ENCODE measurements around the gene TTLL11. TPM values are rescaled to one million over a fixed set of nuclear protein-coding genes. Genes with fewer than 3 reads are reported as not detected.

The TTLL11 gene
- polyA plus RNA-seq, 1 donor (not counting 4 experiments of a cell fraction or from before 2014, with no cell fraction given): 8.0 TPM

DNA sequence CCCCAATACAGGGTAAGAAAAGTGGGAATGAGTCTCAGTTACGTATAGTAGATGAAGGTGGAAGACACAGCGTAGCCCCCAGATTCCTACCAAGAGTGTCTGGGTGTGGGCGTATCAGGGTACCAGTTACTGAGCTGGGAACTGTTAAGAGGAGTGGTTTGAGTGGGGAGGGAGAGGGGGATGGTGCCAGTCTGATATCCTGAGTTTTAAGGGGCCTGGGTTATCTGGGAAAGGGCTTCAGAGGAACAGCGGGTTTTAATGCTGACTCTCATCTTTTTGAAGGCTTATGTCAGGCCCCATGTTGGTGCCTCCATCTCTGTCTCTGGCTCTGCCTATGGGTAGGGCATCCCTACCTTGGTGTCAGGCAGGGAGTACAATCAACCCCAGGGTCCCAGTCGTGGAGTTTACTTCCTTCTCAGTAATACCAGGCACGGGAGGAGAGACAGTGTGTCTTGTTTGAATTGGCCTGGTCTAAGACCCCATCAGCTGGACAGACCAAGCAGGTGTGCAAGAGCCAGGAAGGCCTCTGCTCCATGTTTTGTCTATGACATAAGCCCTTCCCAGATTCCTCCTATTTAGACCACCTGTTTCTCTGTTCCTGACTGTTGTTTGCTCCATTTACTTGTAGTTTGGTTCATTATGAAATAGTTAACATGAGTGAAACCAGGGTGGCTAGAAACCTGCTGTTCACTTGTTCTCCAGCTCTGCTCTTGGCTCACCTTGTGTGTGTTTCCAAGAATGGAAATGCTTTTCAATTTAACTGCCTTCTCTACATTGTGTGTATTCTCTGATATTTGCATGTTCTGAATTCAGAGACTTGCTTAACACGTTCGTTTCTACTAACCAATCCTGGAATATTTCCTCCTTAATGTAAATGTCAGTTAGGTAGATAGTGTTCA, 316.1 kb downstream of the TTLL11 start:
- Histone ChIP-seq H3K9ac (ENCODE audit: control insufficient read depth, extremely low read depth, insufficient read depth, low read length) (no peak overlapping the region), H3K4me1 (ENCODE audit: control insufficient read depth, extremely low read depth, insufficient read depth, low read length) (no peaks in the 10 kb centered on the region), H3K27ac (ENCODE audit: control insufficient read depth, insufficient read depth, low read length) (no peak overlapping the region), H3K9me3 (ENCODE audit: control insufficient read depth, low read depth, low read length) (no peaks in the 10 kb centered on the region), H4K20me1 (ENCODE audit: control insufficient read depth, extremely low read depth, insufficient read depth, low read length) (no peaks in the 10 kb centered on the region), H3K4me2 (ENCODE audit: control insufficient read depth, extremely low read depth, insufficient read depth, low read depth, low read length) (no peak overlapping the region), H3K9me1 (ENCODE audit: control insufficient read depth, extremely low read depth, insufficient read depth, low read length) (no peaks in the 10 kb centered on the region), H3K27me3 (ENCODE audit: control insufficient read depth, extremely low read depth, insufficient read depth, low read length) (no peaks in the 10 kb centered on the region), H3K79me2 (ENCODE audit: control insufficient read depth, insufficient read depth, low read length) (peaks cover 2% of the 10 kb centered on the region), H2AFZ (ENCODE audit: control insufficient read depth, low read length) (no peak overlapping the region), H3K4me3 (ENCODE audit: control insufficient read depth in 2 of 3, extremely low read depth in 1 of 3, insufficient read depth in 2 of 3, low read depth in 1 of 3, low read length in 3 of 3) (no peak overlapping the region), H3K36me3 (ENCODE audit: control insufficient read depth in 2 of 2, extremely low read depth in 1 of 2, insufficient read depth in 2 of 2, low read length in 2 of 2) (peaks cover 30 to 57% of the 10 kb centered on the region in 2 experiments)
- dilution Hi-C loops (cut with MboI; ENCODE audit: extremely low pct_ligation_motif_present, low sequenced_read_pairs): no loop called here
- TF ChIP-seq CTCF (optimal IDR thresholded peaks at IDR 0.05 in 1 of 3, IDR thresholded peaks at IDR 0.05 in 1 of 3, conservative IDR thresholded peaks at IDR 0.05 in 1 of 3; ENCODE audit: extremely low read depth in 1 of 3, insufficient read depth in 2 of 3, low read length in 3 of 3): no peak
- no peak for TF ChIP-seq EZH2 (IDR thresholded peaks at IDR 0.05; ENCODE audit: low read length)
- FAIRE-seq (no peak), DNase-seq (ENCODE audit: low read depth, low spot score) (no peak)

GRCh38 chr9:121776001-121776738, 316.9 kb downstream of the TTLL11 start:
- dilution Hi-C loops (cut with MboI; ENCODE audit: extremely low pct_ligation_motif_present, low sequenced_read_pairs): no loop called here
- TF ChIP-seq CTCF (optimal IDR thresholded peaks at IDR 0.05 in 1 of 3, IDR thresholded peaks at IDR 0.05 in 1 of 3, conservative IDR thresholded peaks at IDR 0.05 in 1 of 3; ENCODE audit: extremely low read depth in 1 of 3, insufficient read depth in 2 of 3, low read length in 3 of 3): no peak
- TF ChIP-seq EZH2 (IDR thresholded peaks at IDR 0.05; ENCODE audit: low read length): no peak
- no peaks in the 10 kb centered on the region for H3K9me3 ChIP-seq (ENCODE audit: control insufficient read depth, low read depth, low read length)
- H2AFZ ChIP-seq (ENCODE audit: control insufficient read depth, low read length): no peak overlapping the region
- H3K27ac ChIP-seq (ENCODE audit: control insufficient read depth, insufficient read depth, low read length): no peak overlapping the region
- H3K9ac ChIP-seq (ENCODE audit: control insufficient read depth, extremely low read depth, insufficient read depth, low read length): no peak overlapping the region
- no peak for DNase-seq (ENCODE audit: low read depth, low spot score)
- no peaks in the 10 kb centered on the region for H3K4me1 ChIP-seq (ENCODE audit: control insufficient read depth, extremely low read depth, insufficient read depth, low read length)
- H3K36me3 ChIP-seq (ENCODE audit: control insufficient read depth in 2 of 2, extremely low read depth in 1 of 2, insufficient read depth in 2 of 2, low read length in 2 of 2): peaks cover 29 to 58% of the 10 kb centered on the region in 2 experiments
- H4K20me1 ChIP-seq (ENCODE audit: control insufficient read depth, extremely low read depth, insufficient read depth, low read length): no peaks in the 10 kb centered on the region
- H3K27me3 ChIP-seq (ENCODE audit: control insufficient read depth, extremely low read depth, insufficient read depth, low read length): no peaks in the 10 kb centered on the region
- peaks cover 2% of the 10 kb centered on the region for H3K79me2 ChIP-seq (ENCODE audit: control insufficient read depth, insufficient read depth, low read length)
- no peak overlapping the region for H3K4me3 ChIP-seq (ENCODE audit: control insufficient read depth in 2 of 3, extremely low read depth in 1 of 3, insufficient read depth in 2 of 3, low read depth in 1 of 3, low read length in 3 of 3)
- no peaks in the 10 kb centered on the region for H3K9me1 ChIP-seq (ENCODE audit: control insufficient read depth, extremely low read depth, insufficient read depth, low read length)
- no peak for FAIRE-seq
- no peak overlapping the region for H3K4me2 ChIP-seq (ENCODE audit: control insufficient read depth, extremely low read depth, insufficient read depth, low read depth, low read length)

Data from keratinocyte (primary cell).